Stimulated activated CD4-positive, alpha-beta T cell treated with anti-CD3 and anti-CD28 coated beads, Interleukin-2, amount 100 ng/mL, for 4 hours (primary cell): ENCODE data around the gene GRID2IP.

Experiments
- DNase-seq: peaks from one replicate; pipeline ENCODE4 v3.0.0-alpha.2; 2020; ENCODE audit warnings: low read depth

GRID2IP gene

DNA sequence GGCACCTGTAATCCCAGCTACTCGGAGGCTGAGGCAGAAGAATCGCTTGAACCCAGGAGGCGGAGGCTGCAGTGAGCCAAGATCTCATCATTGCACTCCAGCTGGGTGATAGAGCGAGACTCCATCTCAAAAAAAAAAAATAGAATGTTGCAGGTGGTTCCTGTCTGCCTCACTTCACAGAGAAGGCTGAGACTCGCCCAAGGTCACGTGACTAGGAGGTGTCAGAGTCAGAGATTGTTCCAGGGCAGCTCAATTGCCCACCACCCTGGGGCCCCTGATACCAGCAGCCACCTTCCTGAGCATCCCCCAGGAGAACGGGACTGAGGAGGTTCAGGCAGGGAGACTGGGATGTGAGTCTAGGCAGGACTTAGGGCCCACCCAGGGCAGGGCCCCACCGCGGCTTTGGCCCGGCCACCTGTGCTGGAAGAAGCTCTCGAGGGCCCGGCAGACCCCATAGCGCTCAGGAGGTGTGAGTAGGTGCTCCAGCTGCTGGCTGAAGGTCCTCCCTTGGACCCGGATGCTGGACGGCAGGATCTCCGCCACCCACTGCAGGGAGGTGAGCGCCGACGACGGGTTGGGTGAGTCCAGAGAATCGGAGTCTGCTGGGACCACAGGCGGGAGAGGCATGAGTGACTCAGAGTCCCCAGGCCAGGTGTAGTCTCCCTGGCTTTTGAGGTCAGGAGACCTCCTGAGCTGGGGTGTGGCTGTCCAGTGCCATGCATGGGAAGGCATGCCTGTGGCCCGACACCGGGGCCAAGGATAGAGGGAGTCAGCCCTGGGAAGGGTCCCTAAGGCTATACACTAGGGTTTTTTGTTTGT is 30.9 kb downstream of the GRID2IP start:
- no peak for DNase-seq

DNA sequence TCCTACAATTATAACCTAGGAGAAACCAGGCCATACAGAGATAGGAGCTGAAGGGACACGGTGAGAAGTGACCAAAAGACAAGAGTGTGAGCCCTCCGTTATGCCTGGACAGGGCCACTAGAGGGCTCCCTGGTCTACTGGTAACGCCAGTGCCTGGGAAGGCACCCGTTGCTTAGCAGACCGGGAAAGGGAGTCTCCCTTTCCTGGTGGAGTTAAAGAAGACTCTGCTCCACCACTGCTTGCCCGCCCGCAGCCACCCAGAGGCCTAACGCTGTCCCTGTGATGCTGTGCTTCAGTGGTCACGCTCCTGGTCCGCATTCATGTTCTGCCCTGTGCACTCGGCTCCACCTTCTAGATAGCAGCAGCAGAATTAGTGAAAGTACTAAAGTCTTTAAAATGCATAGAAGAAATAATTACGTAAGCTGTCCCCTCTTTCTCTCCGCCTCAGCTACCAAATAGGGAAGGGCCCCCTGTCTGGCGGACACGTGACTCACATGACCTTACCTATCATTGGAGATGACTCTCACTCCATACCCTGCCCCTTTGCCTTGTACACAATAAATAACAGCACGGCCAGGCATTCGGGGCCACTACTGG is 34.8 kb downstream of the GRID2IP start:
- DNase-seq = peak; percentile 54

DNA sequence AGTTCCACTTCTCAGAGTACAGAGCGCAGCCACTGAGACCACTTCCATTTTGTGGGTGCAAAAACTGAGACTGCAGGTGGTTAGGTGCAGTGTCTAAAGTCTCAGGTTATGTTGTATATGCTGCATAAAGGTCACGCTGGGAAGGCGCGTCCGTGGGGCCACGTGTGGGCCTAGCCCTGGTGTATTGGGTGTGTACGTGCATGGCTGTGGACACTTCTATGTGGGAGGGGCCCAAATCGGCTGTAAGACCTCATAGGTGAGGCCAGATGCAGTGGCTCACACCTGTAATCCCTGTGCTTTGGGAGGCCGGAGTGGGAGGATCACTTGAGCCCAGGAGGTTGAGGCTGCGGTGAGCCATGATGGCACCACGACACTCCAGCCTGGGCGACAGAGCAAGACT is 37.7 kb downstream of the GRID2IP start:
- DNase-seq = no peak

DNA sequence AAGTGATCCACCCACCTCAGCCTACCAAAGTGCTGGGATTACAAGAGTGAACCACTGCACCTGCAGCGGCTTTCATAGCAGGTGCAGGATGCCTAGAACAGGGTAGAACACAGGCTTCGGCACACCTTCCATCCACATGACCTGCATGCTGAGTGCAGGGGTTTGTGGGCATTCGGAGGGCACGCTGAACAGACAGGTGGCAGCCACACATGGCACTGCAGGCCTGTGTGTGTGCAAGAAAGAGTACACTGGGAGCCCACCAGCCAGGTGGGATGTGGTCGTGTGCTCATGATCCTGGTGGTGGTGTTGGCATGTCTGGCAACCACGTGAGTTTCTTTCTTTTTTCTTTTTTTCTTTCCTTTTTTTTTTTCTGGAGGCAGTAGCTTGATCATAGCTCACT is 38.4 kb downstream of the GRID2IP start:
- no peak for DNase-seq

DNA sequence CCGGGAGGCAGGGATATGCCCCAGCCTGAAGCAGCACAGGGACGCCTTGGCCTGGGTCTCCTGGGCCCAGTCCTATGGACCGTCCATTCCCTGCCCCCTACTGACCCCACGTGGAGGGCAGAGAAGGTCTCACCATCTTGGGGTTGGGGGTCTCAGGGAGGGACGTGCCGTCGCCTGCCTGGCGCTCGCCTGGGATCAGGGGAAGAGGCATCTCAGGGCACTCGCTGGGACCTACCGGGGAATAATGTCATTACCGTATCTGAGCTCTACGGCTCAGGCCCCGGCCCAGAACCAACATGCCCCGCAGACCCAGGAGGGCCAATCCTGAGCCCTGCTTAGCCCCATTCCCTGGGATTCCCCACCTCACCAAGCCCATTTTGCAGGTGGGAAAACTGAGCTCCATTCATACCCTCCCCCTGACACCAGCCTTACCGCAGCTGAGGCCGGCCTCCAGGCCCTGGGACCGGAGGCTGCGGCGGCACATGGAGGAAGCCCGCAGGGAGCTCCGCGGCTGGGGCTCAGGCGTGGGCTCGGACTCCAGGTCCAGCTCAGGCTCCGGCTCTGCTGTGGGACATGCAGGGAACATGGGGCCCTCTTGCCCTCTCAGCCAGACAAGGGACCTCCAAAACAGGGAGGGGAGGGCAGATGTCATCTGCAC is 40.7 kb downstream of the GRID2IP start:
- DNase-seq = no peak

DNA sequence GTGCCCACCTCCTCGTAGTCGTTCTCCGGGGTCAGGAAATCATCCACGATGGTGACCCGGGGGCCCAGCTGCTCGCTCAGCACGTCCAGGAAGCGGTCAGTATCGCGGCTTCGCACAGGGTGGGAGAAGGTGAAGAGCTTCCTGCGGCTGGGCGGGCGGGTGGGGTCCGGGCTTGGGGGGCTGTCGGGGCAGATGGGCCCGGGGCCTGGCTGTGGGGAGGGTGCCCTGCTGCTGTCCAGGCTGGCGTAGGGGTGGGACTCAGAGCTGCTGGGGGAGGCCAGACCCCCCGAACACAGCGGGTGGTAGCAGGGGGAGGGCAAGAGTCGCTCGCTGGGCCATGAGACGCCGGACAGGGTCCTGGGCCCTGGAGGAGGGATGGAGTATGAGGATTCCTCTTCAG is 42.3 kb downstream of the GRID2IP start:
- DNase-seq = no peak

DNA sequence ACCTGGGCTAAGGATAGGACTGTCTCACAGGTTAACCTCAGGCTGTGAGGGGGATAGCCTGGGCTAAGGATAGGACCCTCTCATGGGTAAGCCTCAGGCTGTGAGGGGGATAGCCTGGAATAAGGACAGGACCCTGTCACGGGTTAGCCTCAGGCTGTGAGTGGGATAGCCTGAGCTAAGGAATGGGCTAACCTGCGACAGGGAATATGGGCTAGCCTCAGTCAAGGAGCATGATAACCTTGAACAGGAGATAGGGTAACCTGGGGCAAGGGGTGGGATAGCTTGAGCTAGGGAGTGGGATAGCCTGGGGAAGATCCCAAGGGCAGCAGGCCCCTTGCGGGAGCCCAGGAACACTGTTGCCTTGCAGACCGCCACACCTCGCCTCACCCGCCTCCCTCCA is 42.7 kb downstream of the GRID2IP start:
- DNase-seq = no peak

DNA sequence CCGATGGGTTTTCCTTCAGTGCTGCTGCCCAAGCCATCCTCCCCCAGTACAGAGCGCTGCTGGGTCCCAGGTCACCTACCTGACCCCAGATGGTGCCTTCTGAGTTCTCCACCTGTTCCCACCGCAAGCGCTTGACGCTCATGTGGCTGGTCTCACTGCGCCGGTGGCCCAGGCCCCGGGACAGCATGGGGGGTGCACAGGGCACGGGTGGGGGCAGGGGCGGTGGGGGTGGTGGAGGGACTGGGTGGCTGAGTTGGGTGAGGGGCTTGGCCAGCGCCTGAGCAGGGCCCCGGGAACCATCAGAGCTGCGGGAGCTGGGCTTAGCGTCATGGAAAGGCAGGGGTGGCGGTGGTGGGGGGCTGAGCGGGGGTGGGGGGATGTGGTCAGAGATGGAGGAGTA is 43.4 kb downstream of the GRID2IP start:
- no peak for DNase-seq

DNA sequence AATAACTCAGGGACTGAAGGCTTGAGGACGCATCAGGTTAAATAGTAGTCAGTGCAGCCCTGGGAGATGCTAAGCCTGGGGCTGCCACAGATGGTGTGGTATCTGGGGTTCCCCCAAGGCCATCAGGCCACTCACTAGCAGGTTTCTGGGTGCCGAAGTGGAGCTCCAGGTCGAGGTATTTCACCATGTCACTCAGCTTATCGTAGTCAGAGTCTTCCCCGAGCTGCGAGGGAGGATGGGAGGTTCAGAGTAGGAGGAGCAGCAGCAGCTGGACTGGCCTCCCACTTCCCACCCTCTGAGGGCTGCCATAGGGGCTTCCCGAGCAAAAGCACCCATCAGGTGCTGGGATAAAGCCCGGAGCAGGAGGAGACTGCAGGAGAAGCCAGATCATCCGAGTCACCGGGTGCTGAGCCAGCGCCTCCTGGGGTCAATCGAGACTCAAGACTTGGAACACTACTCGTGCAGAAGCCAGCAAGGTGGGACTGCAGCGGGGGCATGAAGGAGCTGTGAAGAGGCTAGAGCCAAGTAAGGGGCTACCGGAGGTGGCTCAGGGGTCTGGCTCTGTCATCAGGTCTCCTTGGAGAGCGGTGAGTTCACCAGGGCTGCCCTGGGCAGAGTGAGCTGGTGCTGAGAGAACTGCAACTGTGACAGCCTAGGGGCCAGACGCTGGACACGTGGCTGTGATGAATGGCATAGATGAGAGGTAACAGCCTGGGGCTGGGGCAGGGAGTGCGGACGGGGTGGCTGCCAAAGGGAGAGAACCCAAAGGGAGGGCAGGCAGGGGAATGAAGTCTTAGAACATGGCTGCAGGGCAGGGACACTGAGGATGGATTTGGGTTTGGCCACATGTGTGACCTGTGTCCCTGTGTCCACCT is 45.3 kb downstream of the GRID2IP start:
- DNase-seq = no peak

DNA sequence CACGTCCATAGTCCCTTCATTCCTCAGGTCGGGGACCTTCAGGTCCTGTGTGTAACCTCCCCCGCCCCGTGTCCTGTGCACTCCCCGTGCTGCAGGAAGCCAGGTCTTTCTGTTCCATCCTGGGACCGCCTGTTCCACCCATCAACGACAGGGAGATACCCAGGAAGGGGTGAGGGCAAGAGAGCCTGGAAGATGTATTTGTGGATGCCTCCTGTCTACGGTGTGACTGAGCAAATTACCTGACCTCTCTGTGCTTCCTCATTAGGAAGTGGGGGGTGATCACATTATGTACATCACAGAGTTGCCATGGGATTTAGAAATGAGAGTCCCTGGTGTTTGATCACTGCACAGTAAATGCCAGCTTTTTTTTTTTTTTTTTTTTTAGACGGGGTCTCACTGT is 46.3 kb downstream of the GRID2IP start:
- DNase-seq = no peak

DNA sequence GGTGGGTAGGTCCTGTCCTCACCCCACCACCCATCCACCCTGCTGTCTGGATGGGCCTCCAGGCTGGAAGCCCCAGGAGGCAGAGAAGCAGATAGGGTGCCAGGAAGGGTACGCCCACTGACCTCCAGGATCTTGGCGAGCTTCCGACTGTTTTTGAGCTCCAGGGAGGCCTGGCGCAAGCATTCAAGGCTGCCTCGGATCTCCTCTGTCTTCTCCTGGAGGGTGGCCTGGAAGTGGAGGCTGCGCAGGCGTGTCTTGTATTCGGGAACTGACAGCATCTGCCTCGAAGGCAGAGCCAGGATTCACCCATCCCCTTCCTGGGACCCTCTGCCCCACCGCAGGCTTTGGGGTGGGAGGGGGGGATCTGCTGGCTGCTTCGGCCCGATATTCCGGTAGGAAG is 48.4 kb downstream of the GRID2IP start:
- DNase-seq = no peak

DNA sequence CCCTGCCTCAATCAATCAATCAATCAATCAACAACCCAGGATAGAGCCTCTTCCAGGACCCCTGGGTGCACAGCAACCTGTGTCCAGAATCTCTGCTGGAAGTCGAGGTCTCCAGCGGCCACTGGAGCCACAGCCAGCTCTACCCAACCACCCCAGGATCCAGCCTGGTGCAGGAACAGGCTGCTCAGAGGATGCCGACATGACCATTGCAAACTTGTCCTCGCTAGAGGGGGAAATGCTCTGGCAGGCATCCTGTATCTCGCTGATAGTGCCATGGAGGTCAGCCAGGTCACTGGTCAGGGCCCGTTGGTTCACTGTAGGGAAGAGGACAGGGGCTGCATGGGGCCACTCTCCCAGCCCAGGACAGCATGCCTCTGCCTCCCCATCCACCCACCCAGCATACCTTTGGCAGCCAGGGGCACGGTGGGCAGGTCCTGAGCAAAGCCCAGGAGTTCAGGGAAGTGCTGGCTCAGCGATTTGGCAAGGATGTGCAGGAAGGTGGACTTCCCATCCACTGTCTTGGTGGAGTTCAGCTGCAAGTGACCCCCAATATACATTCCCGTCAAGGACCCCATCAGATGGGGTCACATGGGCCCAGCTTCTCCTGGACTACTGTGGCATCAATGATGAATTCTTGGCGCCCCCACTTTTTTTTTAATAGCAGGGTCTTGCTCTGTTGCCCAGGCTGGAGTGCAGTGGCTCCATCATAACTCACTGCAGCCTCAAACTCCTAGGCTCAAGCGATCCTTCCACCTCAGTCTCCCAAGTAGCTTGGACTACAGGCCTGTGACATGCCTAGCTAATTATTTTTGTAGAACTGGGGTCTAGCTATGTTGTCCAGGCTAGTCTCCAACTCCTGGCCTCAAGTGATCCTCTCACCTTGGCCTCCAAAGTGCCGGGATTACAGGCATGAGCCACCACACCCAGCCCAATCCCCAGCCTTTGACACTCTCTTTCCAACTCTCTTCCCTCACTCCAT is 49.4 kb downstream of the GRID2IP start:
- DNase-seq = no peak

DNA sequence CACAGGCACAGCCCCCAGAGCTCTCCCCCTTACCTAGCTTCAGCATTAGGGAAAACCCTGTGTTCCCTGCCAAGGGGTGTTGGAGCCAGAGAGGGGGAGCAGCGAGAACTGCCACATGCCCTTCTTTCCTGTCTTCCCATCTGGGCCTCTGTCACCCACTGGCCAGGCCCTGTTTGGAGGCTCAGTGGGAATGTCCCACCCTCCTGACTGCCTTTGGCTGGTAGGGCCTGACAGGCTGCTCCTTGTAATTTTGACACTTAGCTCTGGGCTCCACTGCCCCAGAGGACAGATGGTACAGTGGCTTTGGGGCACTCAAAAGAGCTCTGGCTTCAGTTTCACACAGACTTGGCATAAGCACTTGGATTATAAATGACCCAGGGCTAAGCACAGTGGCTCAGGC is 50.6 kb downstream of the GRID2IP start:
- no peak for DNase-seq

DNA sequence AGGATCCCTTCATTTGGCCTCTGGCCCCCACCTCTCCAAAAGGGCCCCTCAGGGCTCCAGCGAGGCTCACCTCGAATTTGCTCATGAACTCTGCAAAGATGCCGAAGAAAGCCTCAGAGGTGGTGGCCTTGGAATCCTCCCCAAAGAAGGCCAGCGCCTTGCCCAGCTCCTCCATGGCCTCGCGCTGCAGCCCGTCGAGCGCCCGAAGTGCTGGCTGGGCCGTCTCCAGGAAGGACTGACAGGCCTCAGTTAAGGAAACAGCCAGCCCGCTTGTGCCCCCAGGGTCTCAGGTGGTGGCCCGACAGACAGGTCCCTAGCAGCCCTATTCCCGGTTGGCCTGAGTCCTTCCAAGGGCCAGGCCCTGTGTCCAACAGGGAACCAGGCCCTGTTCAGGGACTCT is 53.3 kb downstream of the GRID2IP start:
- no peak for DNase-seq

DNA sequence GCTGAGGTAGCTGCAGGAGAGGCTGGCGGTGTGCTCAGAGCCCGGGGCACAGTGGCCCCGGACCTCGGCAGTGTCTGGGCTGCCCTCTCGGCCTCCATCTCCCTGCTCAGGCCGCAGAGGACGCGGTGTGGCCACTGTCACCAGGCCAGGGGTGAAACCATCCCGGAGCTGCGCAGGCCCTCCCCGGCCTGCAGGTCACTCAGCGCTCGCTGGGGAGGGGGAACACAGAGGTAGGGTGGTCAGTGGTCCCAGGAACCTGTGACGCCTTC is 53.7 kb downstream of the GRID2IP start:
- no peak for DNase-seq

DNA sequence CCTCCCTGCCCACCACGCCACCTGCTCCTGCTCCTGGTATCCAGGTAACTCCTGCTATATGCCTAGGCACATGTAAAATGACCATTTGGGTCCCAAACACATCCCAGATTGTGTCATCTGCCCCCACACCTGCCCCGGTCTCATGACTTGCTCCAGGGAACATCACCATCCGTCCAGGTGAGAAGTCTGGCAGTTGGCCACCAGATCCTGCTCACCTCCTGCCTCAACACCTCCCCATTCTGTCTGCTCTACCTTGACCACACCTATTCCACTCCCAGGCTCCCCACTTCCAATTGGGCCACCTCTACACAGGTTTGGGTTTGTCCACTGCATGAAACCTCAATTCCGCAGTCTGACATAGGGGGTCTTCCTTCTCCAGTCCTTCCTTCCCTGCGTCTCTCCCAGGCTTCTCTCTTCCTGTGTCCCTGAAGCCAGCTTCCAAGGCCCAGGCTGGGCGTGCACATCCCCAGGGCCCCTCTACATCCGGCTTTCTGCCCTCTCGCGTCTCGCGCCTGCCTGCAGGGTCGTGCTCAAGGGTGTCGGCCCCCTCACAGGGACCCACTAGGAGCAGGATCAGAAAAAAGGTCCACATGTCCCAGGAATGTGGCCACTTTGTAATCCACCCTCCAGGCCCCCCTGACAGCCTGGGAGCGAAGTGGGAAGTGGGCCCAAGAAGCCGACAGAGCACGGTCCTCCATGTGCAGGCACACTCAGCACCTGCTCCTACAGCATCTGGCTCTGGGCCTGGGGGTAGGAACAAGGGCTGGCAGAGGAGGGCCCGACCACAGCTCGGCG is 54.2 kb downstream of the GRID2IP start:
- no peak for DNase-seq

DNA sequence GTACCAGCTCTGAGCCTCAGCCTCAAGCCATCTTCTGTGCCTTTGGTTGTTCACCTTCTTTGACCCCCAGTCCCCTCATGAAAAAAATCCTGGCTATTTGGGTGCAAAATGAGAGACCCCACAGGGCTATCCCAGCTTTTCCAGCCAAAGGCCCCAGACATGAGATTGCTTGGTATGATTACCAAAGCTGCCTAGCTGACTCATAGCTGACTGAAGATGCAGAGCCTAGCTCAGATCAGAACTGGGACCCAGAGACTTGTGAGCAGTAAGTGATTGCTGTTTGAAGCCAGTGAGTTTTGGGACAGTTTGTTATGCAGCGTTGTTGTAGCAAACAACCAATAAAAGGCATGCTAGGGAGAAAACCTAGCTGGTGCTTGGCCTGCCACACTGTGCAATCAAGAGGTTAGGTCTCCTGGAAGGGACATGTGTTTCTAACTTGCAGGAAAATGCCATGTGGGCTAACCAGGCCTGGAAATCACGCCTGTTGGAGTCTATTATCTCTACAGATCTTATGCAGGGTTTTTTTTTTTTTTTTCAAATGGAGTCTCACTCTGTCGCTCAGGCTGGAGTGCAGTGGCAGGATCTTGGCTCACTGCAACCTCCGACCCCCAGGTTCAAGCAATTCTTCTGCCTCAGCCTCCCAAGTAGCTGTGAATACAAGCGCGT is 55.5 kb downstream of the GRID2IP start:
- no peak for DNase-seq

DNA sequence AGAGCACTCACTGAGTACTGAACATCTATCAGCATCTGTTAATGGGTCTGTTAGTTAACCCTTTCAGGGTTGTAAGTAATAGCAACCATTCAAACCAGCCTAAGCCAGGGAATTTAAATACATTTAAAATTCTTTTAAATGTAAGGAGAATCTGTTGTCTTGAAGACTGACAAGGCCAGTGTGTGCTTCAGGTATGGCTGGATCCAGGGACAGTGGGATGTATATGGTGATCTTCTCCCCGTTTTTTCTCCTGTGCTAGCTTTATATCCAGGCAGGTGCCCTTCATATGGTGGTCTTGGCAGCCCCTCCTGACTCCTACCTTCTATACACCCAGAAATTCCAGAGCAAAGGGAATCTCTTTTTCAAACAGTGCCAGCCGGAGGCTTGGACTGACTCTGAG is 56.9 kb downstream of the GRID2IP start:
- DNase-seq = no peak

DNA sequence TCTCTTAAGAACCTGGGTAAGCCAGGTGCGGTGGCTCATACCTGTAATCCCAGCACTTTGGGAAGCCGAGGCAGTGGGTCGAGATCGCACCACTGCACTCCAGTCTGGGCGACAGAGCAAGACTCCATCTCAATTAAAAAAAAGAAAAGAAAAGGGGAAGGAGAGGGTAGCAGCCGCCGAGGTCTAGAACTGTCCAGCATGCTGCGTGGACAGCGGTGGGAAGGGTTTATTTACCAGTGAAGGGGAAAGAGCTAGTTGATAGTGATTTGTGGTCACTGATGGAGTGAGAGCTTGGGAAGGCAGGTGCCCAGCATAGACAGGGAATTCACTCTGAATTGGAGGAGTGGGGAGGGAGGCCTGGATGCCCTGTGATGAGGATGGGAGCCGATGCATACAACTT is 60.1 kb downstream of the GRID2IP start:
- no peak for DNase-seq

DNA sequence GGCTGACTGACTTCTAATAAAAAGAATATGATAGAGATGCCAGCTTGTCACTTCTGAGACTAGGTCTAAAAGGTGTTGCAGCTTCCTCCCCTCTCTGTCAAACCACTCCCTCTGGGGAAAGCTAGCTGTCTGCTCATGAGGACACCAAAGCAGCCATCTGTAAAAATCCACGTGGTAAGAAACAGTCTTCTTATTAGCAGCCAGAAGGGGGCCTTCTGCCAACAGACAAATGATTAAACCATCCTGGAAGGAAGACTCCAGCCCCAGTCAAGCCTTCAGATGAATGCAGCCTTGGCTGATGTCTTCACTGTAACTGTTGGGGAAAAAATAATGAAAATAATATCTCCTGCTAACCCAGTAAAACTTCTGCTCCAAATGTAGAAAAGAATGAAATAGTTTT is 61.6 kb downstream of the GRID2IP start:
- no peak for DNase-seq
